ENCODE data around the gene UBA3. TPM values are rescaled to one million over a fixed set of nuclear protein-coding genes. Genes with fewer than 3 reads are reported as not detected.

Gene UBA3
- polyA plus RNA-seq, 3 donors, result 77.1 to 88.5 (median 81.7) TPM

DNA sequence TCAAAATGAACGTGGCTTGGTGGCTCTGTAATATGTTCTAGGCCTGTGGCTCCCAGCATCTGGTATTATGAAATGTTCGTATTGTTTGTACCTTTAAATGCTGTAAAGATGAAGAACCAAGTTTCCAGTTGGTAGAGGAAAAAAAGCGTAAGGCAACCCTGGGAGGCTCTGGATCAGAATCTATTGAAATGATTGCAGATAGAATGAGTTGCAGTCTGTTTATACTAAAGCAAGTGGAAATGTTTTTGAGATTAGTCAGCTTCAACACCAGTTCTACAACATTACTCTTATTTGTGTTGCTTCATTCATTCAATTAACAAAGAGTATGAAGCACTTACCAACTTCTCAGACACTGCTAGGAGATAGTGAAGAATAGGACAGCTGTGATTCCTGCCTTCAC, 9.9 kb upstream of the UBA3 start:
- Histone ChIP-seq H3K79me2 (ENCODE audit: insufficient read depth, low read length) (peaks cover 92% of the 10 kb centered on the region), H3K27ac (ENCODE audit: low read depth in 1 of 2, low read length in 2 of 2) (peak overlapping the region in 1 of 2 donors; percentile 65), H3K4me2 (replicated peaks; ENCODE audit: extremely low read depth, low read length, poor library complexity, severe bottlenecking) (peak overlapping the region; percentile 43), H2AFZ (ENCODE audit: insufficient read depth, low read depth, low read length, poor library complexity, severe bottlenecking) (no peak overlapping the region), H3K27me3 (ENCODE audit: control insufficient read depth in 2 of 2, insufficient read depth in 2 of 2, low read length in 2 of 2) (no peaks in the 10 kb centered on the region), H3K36me3 (replicated peaks in 1 of 2; ENCODE audit: control insufficient read depth in 1 of 2, insufficient read depth in 2 of 2, low read length in 2 of 2) (peaks cover 7 to 24% of the 10 kb centered on the region in 2 donors), H3K4me1 (ENCODE audit: control insufficient read depth in 1 of 2, insufficient read depth in 2 of 2, low read length in 2 of 2) (peaks cover 89 to 93% of the 10 kb centered on the region in 2 donors), H3K9ac (ENCODE audit: insufficient read depth, low read length, poor library complexity, severe bottlenecking) (no peak overlapping the region), H4K20me1 (ENCODE audit: insufficient read depth, low read length) (peaks cover 77% of the 10 kb centered on the region), H3K9me3 (replicated peaks in 1 of 2; ENCODE audit: control insufficient read depth in 1 of 2, insufficient read depth in 1 of 2, low read length in 2 of 2) (no peaks in the 10 kb centered on the region), H3K4me3 (replicated peaks in 1 of 3; ENCODE audit: low read depth in 2 of 3, low read length in 3 of 3) (peak overlapping the region in 1 of 3 experiments; percentile 93)
- intact Hi-C loops (cut with micrococcal nuclease), result no loop called here
- WGBS (ENCODE audit: insufficient coverage), result 28% methylated on average over 3 of the region's 3 CpGs
- H3K4me3 Mint-ChIP-seq, result no peak overlapping the region
- peaks cover 81% of the 10 kb centered on the region for H3K4me1 Mint-ChIP-seq
- TF ChIP-seq, protein P1, sequence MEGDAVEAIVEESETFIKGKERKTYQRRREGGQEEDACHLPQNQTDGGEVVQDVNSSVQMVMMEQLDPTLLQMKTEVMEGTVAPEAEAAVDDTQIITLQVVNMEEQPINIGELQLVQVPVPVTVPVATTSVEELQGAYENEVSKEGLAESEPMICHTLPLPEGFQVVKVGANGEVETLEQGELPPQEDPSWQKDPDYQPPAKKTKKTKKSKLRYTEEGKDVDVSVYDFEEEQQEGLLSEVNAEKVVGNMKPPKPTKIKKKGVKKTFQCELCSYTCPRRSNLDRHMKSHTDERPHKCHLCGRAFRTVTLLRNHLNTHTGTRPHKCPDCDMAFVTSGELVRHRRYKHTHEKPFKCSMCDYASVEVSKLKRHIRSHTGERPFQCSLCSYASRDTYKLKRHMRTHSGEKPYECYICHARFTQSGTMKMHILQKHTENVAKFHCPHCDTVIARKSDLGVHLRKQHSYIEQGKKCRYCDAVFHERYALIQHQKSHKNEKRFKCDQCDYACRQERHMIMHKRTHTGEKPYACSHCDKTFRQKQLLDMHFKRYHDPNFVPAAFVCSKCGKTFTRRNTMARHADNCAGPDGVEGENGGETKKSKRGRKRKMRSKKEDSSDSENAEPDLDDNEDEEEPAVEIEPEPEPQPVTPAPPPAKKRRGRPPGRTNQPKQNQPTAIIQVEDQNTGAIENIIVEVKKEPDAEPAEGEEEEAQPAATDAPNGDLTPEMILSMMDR (IDR thresholded peaks at IDR 0.05), result no peak
- H3K27ac Mint-ChIP-seq, result peak overlapping the region in 2 of 7 donors; percentile 69 to 83
- no peak for DNase-seq
- H3K36me3 Mint-ChIP-seq, result peaks cover 13 to 24% of the 10 kb centered on the region in 2 donors
- H3K9me3 Mint-ChIP-seq, result no peaks in the 10 kb centered on the region
- no peaks in the 10 kb centered on the region for H3K27me3 Mint-ChIP-seq (ENCODE audit: low read depth in 3 of 3)

DNA sequence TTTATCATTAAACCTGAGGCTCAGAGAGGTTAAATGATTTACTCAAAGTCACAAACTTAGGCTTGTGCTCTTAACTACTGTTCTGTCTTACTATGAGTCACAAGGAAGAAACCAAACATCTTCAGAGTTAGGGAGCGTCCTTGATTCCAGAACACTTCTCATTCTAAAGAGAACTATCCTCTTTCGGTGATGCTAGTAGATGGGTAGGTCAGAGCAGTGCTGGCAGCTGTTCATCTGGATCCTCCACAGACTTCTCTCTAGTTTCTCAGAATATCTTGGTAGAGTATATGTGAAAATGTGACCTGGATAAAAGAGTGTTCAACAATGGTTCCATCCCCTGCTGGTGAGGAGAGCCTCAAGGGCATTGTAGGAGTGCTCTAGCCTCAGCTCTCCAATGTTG, 7.9 kb upstream of the UBA3 start:
- H3K27me3 ChIP-seq (ENCODE audit: control insufficient read depth in 2 of 2, insufficient read depth in 2 of 2, low read length in 2 of 2), result no peaks in the 10 kb centered on the region
- DNase-seq, result peak in 2 of 3 donors; percentile 51 to 59
- H3K4me1 ChIP-seq (ENCODE audit: control insufficient read depth in 1 of 2, insufficient read depth in 2 of 2, low read length in 2 of 2), result peaks cover 85 to 89% of the 10 kb centered on the region in 2 donors
- peaks cover 10 to 18% of the 10 kb centered on the region in 2 donors for H3K36me3 Mint-ChIP-seq
- no CpG with 5 or more reads among the region's 2 CpGs for WGBS (ENCODE audit: insufficient coverage)
- peaks cover 75% of the 10 kb centered on the region for H3K79me2 ChIP-seq (ENCODE audit: insufficient read depth, low read length)
- no peak overlapping the region for H3K9ac ChIP-seq (ENCODE audit: insufficient read depth, low read length, poor library complexity, severe bottlenecking)
- peaks cover 57% of the 10 kb centered on the region for H4K20me1 ChIP-seq (ENCODE audit: insufficient read depth, low read length)
- peaks cover 7 to 24% of the 10 kb centered on the region in 2 donors for H3K36me3 ChIP-seq (replicated peaks in 1 of 2; ENCODE audit: control insufficient read depth in 1 of 2, insufficient read depth in 2 of 2, low read length in 2 of 2)
- H3K4me3 ChIP-seq (replicated peaks in 1 of 3; ENCODE audit: low read depth in 2 of 3, low read length in 3 of 3), result peak overlapping the region in 1 of 3 experiments; percentile 93
- H3K27ac ChIP-seq (ENCODE audit: low read depth in 1 of 2, low read length in 2 of 2), result peak overlapping the region in 1 of 2 donors; percentile 94
- H3K9me3 ChIP-seq (replicated peaks in 1 of 2; ENCODE audit: control insufficient read depth in 1 of 2, insufficient read depth in 1 of 2, low read length in 2 of 2), result no peaks in the 10 kb centered on the region
- intact Hi-C loops (cut with micrococcal nuclease), result loop anchor here (5.0 to 10.0 kb wide), 2 partner anchors 36 to 1977 kb away; partner anchors contain the start of gene TMF1 (in 1 of the 2)
- peak overlapping the region; percentile 94 for H3K4me2 ChIP-seq (replicated peaks; ENCODE audit: extremely low read depth, low read length, poor library complexity, severe bottlenecking)
- H3K4me1 Mint-ChIP-seq, result peaks cover 77% of the 10 kb centered on the region
- peak overlapping the region in 1 of 2 donors; percentile 76 for H3K4me3 Mint-ChIP-seq
- no peaks in the 10 kb centered on the region for H3K27me3 Mint-ChIP-seq (ENCODE audit: low read depth in 3 of 3)
- H3K27ac Mint-ChIP-seq, result peak overlapping the region; percentile 15 to 84 (median 77)
- H3K9me3 Mint-ChIP-seq, result no peaks in the 10 kb centered on the region
- no peak overlapping the region for H2AFZ ChIP-seq (ENCODE audit: insufficient read depth, low read depth, low read length, poor library complexity, severe bottlenecking)
- TF ChIP-seq, protein P1 (IDR thresholded peaks at IDR 0.05), result no peak
